K562 (cell line): Measurements from ENCODE around the gene CEP89. TPM values are rescaled to one million over a fixed set of nuclear protein-coding genes. Genes with fewer than 3 reads are reported as not detected.

Experiments
- CBX5 ChIP-seq: IDR thresholded peaks from 2 replicates; pipeline ENCODE4 v1.6.1; 2014; ENCODE audit warnings: low read depth, borderline replicate concordance
- CREB3L1 ChIP-seq: fragments of 450-650 bp; IDR thresholded peaks from 2 replicates; pipeline ENCODE4 v1.6.1; 2014; ENCODE audit warnings: low read depth, mild to moderate bottlenecking, moderate library complexity, borderline replicate concordance
- HES1 ChIP-seq: fragments of 450-650 bp; IDR thresholded peaks from 2 replicates; pipeline ENCODE4 v1.6.1; 2016; ENCODE audit warnings: low read depth, mild to moderate bottlenecking, moderate library complexity
- POLR2A ChIP-seq: fragments of 450-650 bp; conservative IDR thresholded peaks from 2 replicates; pipeline ENCODE4 v1.6.1; 2016
- ZFX ChIP-seq: sonication (generic); formaldehyde crosslinking; IDR thresholded peaks from 2 replicates; pipeline ENCODE4 v1.8.0; 2022; ENCODE audit warnings: mild to moderate bottlenecking, missing genetic modification reagents, moderate library complexity
- ZSCAN29 ChIP-seq: fragments of 450-650 bp; IDR thresholded peaks from 2 replicates; pipeline ENCODE4 v1.6.1; 2017
- polyA plus RNA-seq, 8 experiments: library from polyadenylated mRNA; depleted of rRNA in 4 of 8; stranded (reverse) in 5 of 8; unstranded in 3 of 8; fragments of >200 nt; fragmentation: Nextera tagmentation in 2 of 8; fragmentation: Illumina TruSeq in 1 of 8; extraction: Ambion mirVana in 2 of 8; extraction: Trizol in 1 of 8; gene quantifications; 2 replicates each; pipeline versions ENCODE4 v1.2.1 to v1.2.3, GENCODE V29; 2011 to 2014; ENCODE audit warnings: inconsistent platforms in 1 of 8, missing spikeins in 1 of 8
- total RNA-seq, 7 experiments: library from RNA; depleted of rRNA in 6 of 7; stranded (reverse); fragments of >200 nt in 6 of 7; fragmentation: Illumina TruSeq in 2 of 7; extraction: Trizol in 2 of 7; gene quantifications; 2 replicates each; pipeline versions ENCODE4 v1.2.1 to v1.2.3, GENCODE V29; 2011 to 2021; ENCODE audit warnings: low replicate concordance in 1 of 7
- TF ChIP-seq, protein P1 (sequence below), 2 experiments: fragments of 450-650 bp; formaldehyde crosslinking in 1 of 2; IDR thresholded peaks; 2 replicates each; pipeline versions ENCODE4 v1.4.0 to v1.6.1; 2014 to 2020; ENCODE audit warnings: mild to moderate bottlenecking in 2 of 2, borderline replicate concordance in 1 of 2, low read depth in 1 of 2
- TF ChIP-seq, protein P2 (sequence below): fragments of 450-650 bp; IDR thresholded peaks from 2 replicates; pipeline ENCODE4 v1.6.1; 2017; ENCODE audit warnings: antibody characterized with exemption, mild to moderate bottlenecking
- TF ChIP-seq, protein P3 (sequence below): sonication (generic); formaldehyde crosslinking; IDR thresholded peaks from 2 replicates; pipeline ENCODE4 v1.8.0; 2023; ENCODE audit warnings: mild to moderate bottlenecking, missing genetic modification reagents

Gene CEP89
- total and polyA plus RNA-seq, 9 of the 15 experiments (the other 6 are each of a cell fraction or from before 2014, with no cell fraction given), result 5.5 to 15.0 (median 7.2) TPM

DNA sequence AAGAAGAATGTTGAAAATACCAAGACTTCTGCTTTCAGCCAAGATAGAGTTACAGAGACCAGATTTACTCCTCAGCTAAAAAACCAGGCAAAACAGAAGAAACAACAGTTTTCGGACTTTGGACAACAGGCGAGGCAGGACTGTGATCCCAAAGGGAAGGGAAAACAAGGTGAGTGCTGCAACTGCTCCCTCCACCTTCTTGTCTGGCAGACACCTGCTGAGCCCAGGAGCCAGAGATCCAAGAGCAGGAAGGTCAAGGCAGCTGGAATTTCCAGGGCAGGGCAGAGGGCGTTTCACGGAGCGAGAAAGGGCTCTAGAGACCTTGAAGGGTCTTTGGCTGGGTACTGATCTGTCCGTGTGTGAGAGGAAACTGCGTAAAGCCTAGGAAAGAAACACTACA is 69.3 kb downstream of the CEP89 start (continued):
- TF ChIP-seq, protein P1, sequence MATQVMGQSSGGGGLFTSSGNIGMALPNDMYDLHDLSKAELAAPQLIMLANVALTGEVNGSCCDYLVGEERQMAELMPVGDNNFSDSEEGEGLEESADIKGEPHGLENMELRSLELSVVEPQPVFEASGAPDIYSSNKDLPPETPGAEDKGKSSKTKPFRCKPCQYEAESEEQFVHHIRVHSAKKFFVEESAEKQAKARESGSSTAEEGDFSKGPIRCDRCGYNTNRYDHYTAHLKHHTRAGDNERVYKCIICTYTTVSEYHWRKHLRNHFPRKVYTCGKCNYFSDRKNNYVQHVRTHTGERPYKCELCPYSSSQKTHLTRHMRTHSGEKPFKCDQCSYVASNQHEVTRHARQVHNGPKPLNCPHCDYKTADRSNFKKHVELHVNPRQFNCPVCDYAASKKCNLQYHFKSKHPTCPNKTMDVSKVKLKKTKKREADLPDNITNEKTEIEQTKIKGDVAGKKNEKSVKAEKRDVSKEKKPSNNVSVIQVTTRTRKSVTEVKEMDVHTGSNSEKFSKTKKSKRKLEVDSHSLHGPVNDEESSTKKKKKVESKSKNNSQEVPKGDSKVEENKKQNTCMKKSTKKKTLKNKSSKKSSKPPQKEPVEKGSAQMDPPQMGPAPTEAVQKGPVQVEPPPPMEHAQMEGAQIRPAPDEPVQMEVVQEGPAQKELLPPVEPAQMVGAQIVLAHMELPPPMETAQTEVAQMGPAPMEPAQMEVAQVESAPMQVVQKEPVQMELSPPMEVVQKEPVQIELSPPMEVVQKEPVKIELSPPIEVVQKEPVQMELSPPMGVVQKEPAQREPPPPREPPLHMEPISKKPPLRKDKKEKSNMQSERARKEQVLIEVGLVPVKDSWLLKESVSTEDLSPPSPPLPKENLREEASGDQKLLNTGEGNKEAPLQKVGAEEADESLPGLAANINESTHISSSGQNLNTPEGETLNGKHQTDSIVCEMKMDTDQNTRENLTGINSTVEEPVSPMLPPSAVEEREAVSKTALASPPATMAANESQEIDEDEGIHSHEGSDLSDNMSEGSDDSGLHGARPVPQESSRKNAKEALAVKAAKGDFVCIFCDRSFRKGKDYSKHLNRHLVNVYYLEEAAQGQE (IDR thresholded peaks at IDR 0.05; ENCODE audit: borderline replicate concordance), result no peak
- TF ChIP-seq, protein P1 (CRISPR knock-in tag; IDR thresholded peaks at IDR 0.05; ENCODE audit: low read depth), result no peak
- TF ChIP-seq CREB3L1, result no peak
- TF ChIP-seq CBX5, result no peak
- TF ChIP-seq, protein P2, sequence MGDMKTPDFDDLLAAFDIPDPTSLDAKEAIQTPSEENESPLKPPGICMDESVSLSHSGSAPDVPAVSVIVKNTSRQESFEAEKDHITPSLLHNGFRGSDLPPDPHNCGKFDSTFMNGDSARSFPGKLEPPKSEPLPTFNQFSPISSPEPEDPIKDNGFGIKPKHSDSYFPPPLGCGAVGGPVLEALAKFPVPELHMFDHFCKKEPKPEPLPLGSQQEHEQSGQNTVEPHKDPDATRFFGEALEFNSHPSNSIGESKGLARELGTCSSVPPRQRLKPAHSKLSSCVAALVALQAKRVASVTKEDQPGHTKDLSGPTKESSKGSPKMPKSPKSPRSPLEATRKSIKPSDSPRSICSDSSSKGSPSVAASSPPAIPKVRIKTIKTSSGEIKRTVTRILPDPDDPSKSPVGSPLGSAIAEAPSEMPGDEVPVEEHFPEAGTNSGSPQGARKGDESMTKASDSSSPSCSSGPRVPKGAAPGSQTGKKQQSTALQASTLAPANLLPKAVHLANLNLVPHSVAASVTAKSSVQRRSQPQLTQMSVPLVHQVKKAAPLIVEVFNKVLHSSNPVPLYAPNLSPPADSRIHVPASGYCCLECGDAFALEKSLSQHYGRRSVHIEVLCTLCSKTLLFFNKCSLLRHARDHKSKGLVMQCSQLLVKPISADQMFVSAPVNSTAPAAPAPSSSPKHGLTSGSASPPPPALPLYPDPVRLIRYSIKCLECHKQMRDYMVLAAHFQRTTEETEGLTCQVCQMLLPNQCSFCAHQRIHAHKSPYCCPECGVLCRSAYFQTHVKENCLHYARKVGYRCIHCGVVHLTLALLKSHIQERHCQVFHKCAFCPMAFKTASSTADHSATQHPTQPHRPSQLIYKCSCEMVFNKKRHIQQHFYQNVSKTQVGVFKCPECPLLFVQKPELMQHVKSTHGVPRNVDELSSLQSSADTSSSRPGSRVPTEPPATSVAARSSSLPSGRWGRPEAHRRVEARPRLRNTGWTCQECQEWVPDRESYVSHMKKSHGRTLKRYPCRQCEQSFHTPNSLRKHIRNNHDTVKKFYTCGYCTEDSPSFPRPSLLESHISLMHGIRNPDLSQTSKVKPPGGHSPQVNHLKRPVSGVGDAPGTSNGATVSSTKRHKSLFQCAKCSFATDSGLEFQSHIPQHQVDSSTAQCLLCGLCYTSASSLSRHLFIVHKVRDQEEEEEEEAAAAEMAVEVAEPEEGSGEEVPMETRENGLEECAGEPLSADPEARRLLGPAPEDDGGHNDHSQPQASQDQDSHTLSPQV, result no peak
- no peak for TF ChIP-seq ZFX (CRISPR knock-in tag)
- TF ChIP-seq, protein P3, sequence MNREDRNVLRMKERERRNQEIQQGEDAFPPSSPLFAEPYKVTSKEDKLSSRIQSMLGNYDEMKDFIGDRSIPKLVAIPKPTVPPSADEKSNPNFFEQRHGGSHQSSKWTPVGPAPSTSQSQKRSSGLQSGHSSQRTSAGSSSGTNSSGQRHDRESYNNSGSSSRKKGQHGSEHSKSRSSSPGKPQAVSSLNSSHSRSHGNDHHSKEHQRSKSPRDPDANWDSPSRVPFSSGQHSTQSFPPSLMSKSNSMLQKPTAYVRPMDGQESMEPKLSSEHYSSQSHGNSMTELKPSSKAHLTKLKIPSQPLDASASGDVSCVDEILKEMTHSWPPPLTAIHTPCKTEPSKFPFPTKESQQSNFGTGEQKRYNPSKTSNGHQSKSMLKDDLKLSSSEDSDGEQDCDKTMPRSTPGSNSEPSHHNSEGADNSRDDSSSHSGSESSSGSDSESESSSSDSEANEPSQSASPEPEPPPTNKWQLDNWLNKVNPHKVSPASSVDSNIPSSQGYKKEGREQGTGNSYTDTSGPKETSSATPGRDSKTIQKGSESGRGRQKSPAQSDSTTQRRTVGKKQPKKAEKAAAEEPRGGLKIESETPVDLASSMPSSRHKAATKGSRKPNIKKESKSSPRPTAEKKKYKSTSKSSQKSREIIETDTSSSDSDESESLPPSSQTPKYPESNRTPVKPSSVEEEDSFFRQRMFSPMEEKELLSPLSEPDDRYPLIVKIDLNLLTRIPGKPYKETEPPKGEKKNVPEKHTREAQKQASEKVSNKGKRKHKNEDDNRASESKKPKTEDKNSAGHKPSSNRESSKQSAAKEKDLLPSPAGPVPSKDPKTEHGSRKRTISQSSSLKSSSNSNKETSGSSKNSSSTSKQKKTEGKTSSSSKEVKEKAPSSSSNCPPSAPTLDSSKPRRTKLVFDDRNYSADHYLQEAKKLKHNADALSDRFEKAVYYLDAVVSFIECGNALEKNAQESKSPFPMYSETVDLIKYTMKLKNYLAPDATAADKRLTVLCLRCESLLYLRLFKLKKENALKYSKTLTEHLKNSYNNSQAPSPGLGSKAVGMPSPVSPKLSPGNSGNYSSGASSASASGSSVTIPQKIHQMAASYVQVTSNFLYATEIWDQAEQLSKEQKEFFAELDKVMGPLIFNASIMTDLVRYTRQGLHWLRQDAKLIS (CRISPR knock-in tag), result no peak
- no peak for TF ChIP-seq HES1
- no peak for TF ChIP-seq ZSCAN29
- no peak for TF ChIP-seq POLR2A
